Liver (tissue), 9 donors: Measurements from ENCODE around the gene BCAP29. TPM values are rescaled to one million over a fixed set of nuclear protein-coding genes. Genes with fewer than 3 reads are reported as not detected.
A peak's percentile ranks its signal among the peaks of the same experiment; 100 is the strongest.

Source experiments
- DNase-seq: peaks from one replicate; pipeline ENCODE4 v3.0.0-alpha.2; 2017; ENCODE audit warnings: low spot score
- H3K27ac ChIP-seq, 2 donors: one replicate each; pipeline ENCODE4 v1.7.0; 2013; ENCODE audit warnings: inconsistent platforms in 2 of 2, low read length in 2 of 2, control low read depth in 1 of 2, low read depth in 1 of 2, mild to moderate bottlenecking in 1 of 2
- H3K27me3 ChIP-seq, 4 donors: one replicate each; pipeline versions ENCODE4 v1.6.1 to v1.7.0; 2013; ENCODE audit warnings: low read length in 3 of 4, inconsistent platforms in 1 of 4, mild to moderate bottlenecking in 1 of 4, moderate library complexity in 1 of 4; ENCODE audit not compliant: control insufficient read depth in 4 of 4, insufficient read depth in 4 of 4
- H3K36me3 ChIP-seq, 4 donors: one replicate each; pipeline versions ENCODE4 v1.6.1 to v1.7.0; 2013; ENCODE audit warnings: low read length in 3 of 4, mild to moderate bottlenecking in 3 of 4, low read depth in 1 of 4, moderate library complexity in 1 of 4; ENCODE audit not compliant: control insufficient read depth in 4 of 4, insufficient read depth in 3 of 4
- H3K4me1 ChIP-seq, 4 donors: one replicate each; pipeline versions ENCODE4 v1.6.1 to v1.7.0; 2013; ENCODE audit warnings: low read length in 3 of 4, mild to moderate bottlenecking in 3 of 4, moderate library complexity in 1 of 4; ENCODE audit not compliant: control insufficient read depth in 4 of 4, insufficient read depth in 4 of 4
- H3K4me3 ChIP-seq, 3 donors: one replicate each; pipeline versions ENCODE4 v1.6.1 to v1.7.0; 2013; ENCODE audit warnings: low read length in 3 of 3, control low read depth in 1 of 3, low read depth in 1 of 3, mild to moderate bottlenecking in 1 of 3
- H3K9ac ChIP-seq, 2 donors: one replicate each; pipeline ENCODE4 v1.7.0; 2013; ENCODE audit warnings: low read length in 2 of 2, mild to moderate bottlenecking in 2 of 2, moderate library complexity in 2 of 2, control low read depth in 1 of 2, low read depth in 1 of 2
- H3K9me3 ChIP-seq, 4 donors: one replicate each; pipeline versions ENCODE4 v1.6.1 to v1.7.0; 2013; ENCODE audit warnings: low read length in 3 of 4; ENCODE audit not compliant: control insufficient read depth in 4 of 4
- EGR1 ChIP-seq, 2 donors: IDR thresholded peaks; 2 replicates each; pipeline ENCODE4 v1.6.1; 2016 to 2018; ENCODE audit warnings: antibody characterized with exemption in 2 of 2, low read depth in 2 of 2
- FOXA1 ChIP-seq: IDR thresholded peaks from 2 replicates; pipeline ENCODE4 v1.6.1; 2016; ENCODE audit warnings: antibody characterized with exemption
- FOXA2 ChIP-seq: IDR thresholded peaks from 2 replicates; pipeline ENCODE4 v1.6.1; 2016; ENCODE audit warnings: antibody characterized with exemption
- GABPA ChIP-seq, 2 donors: IDR thresholded peaks in 1 of 2; conservative IDR thresholded peaks in 1 of 2; 2 replicates each; pipeline ENCODE4 v1.6.1; 2016; ENCODE audit warnings: antibody characterized with exemption in 2 of 2, mild to moderate bottlenecking in 1 of 2, moderate library complexity in 1 of 2
- HNF4A ChIP-seq, 2 donors: conservative IDR thresholded peaks; 2 replicates each; pipeline ENCODE4 v1.6.1; 2016; ENCODE audit warnings: antibody characterized with exemption in 2 of 2, mild to moderate bottlenecking in 2 of 2
- HNF4G ChIP-seq: IDR thresholded peaks from 2 replicates; pipeline ENCODE4 v1.6.1; 2016; ENCODE audit warnings: antibody characterized with exemption
- JUND ChIP-seq, 2 donors: IDR thresholded peaks; 2 replicates each; pipeline ENCODE4 v1.6.1; 2016; ENCODE audit warnings: antibody characterized with exemption in 2 of 2
- NR2F2 ChIP-seq: IDR thresholded peaks from 2 replicates; pipeline ENCODE4 v1.6.1; 2016; ENCODE audit warnings: antibody characterized with exemption
- RXRA ChIP-seq, 2 donors: IDR thresholded peaks; 2 replicates each; pipeline ENCODE4 v1.6.1; 2017 to 2018; ENCODE audit warnings: antibody characterized with exemption in 2 of 2, mild to moderate bottlenecking in 1 of 2
- SP1 ChIP-seq: IDR thresholded peaks from 2 replicates; pipeline ENCODE4 v1.6.1; 2018; ENCODE audit warnings: antibody characterized with exemption, mild to moderate bottlenecking
- TAF1 ChIP-seq: conservative IDR thresholded peaks from 2 replicates; pipeline ENCODE4 v1.6.1; 2016; ENCODE audit warnings: antibody characterized with exemption, mild to moderate bottlenecking
- YY1 ChIP-seq: IDR thresholded peaks from 2 replicates; pipeline ENCODE4 v1.6.1; 2016; ENCODE audit warnings: antibody characterized with exemption, mild to moderate bottlenecking
- WGBS: extraction: QIAGEN DNeasy Blood & Tissue Kit; methylation state at CpG from one replicate; pipeline ENCODE4 v1.1.7; 2013; 5-methylcytosine and 5-hydroxymethylcytosine counted together
- polyA plus RNA-seq, 2 donors: library from polyadenylated mRNA; stranded (reverse) in 1 of 2; unstranded in 1 of 2; fragments of 200-250 nt in 1 of 2; fragments of >200 nt in 1 of 2; fragmentation: Nextera tagmentation in 1 of 2; extraction: Ambion mirVana in 1 of 2; gene quantifications; one replicate each; pipeline versions ENCODE4 v1.2.1 to v1.2.3, GENCODE V29; 2013 to 2015
- total RNA-seq, 2 donors: library from RNA; depleted of rRNA; stranded (reverse); fragments of >200 nt; gene quantifications; one replicate each; pipeline ENCODE4 v1.2.3, GENCODE V29; 2014
- TF ChIP-seq, protein P1 (sequence below): IDR thresholded peaks from 2 replicates; pipeline ENCODE4 v1.6.1; 2016; ENCODE audit warnings: antibody characterized with exemption
- TF ChIP-seq, protein P2 (sequence below): fragments of 150-350 bp; IDR thresholded peaks from 2 replicates; pipeline ENCODE4 v1.5.1; 2017; ENCODE audit warnings: improper control_type of control experiment, low read depth, low read length; ENCODE audit not compliant: missing input control
- TF ChIP-seq, protein P3 (sequence below): IDR thresholded peaks from 2 replicates; pipeline ENCODE4 v1.6.1; 2016; ENCODE audit warnings: antibody characterized with exemption, mild to moderate bottlenecking
- donor health status: healthy.
- donor health status: healthy.
- donor health status: healthy.
- donor health status: healthy.
- donor health status: healthy.

The BCAP29 gene
- total and polyA plus RNA-seq, 4 donors: 19.5 to 77.7 (median 36.9) TPM

DNA sequence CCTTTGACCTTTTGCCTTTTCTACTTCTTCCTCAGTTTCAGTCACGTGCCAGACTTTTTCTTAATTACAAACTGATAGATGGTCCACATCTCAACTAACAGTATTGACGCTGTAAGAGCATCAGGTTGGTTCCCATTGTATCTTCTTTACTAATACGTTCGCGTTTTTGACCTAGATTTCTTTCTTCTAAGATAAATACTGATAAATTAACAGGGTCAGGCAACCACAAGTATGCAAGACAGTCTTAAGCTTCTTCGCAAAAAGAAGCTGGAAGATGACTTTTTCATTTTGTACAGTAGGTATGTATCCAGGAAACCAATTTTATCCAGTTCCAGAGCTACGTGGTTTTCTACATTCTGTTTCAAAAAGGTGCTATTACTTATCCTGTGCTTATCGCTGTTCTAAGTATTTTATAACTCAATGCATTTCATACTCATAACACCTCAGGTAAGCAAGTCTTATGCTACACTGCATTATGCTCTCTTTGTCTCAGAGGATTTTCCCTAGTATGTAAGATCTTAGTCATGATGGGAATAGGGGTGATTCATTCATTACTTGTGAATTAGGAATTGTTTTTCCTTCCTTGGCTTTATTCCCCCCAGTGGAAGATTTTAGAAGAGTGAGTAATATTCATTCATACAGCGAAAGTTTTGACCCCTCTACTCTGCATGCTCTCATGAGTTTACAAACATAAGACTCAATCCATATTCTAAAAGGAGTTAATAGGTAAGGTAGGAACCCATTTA, 15.3 kb upstream of the BCAP29 start:
- Histone ChIP-seq H3K4me1 (peaks cover 0 to 20% (median 13%) of the 10 kb centered on the region in 4 donors), H3K9ac (peak overlapping the region; percentile 39 to 84), H3K27me3 (no peaks in the 10 kb centered on the region), H3K4me3 (peak overlapping the region; percentile 93 to 95 (median 95)), H3K27ac (peak overlapping the region; percentile 89 to 90), H3K9me3 (no peaks in the 10 kb centered on the region), H3K36me3 (no peaks in the 10 kb centered on the region)
- WGBS: 51% methylated on average over 9 of the region's 9 CpGs
- TF ChIP-seq TAF1: no peak
- peak; percentile 69 for TF ChIP-seq NR2F2
- no peak for DNase-seq

DNA sequence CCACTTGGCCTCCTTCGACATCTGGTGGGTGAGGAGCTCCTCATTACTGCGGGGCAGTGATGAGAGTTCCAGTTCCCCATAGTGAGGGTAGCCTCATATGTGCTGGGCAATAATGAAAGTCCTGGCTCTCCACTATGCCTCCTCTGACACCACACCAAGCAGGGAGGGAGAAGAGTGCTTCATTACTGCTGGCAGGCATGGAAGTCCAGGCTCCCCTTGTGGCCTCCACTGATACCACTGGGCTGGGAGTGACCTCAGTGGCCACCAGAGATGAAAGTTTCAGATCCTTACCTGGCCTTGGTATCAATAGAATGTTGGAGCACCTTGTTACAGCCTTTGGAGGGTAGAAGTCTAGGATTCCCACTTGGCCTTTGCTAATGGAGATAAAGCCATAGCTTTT, 9.7 kb upstream of the BCAP29 start:
- H3K36me3 ChIP-seq: peaks cover 0 to 14% (median 5%) of the 10 kb centered on the region in 4 donors
- no peaks in the 10 kb centered on the region for H3K4me1 ChIP-seq
- no peaks in the 10 kb centered on the region for H3K9me3 ChIP-seq
- TF ChIP-seq GABPA (IDR thresholded peaks at IDR 0.05 in 1 of 2, conservative IDR thresholded peaks at IDR 0.05 in 1 of 2): no peak
- TF ChIP-seq JUND (IDR thresholded peaks at IDR 0.05): no peak
- TF ChIP-seq, protein P1, sequence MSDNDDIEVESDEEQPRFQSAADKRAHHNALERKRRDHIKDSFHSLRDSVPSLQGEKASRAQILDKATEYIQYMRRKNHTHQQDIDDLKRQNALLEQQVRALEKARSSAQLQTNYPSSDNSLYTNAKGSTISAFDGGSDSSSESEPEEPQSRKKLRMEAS: no peak
- no peak overlapping the region for H3K4me3 ChIP-seq
- no peak for DNase-seq
- H3K27ac ChIP-seq: no peak overlapping the region
- WGBS: 99% methylated on average over 2 of the region's 2 CpGs
- no peaks in the 10 kb centered on the region for H3K27me3 ChIP-seq
- H3K9ac ChIP-seq: no peak overlapping the region

DNA sequence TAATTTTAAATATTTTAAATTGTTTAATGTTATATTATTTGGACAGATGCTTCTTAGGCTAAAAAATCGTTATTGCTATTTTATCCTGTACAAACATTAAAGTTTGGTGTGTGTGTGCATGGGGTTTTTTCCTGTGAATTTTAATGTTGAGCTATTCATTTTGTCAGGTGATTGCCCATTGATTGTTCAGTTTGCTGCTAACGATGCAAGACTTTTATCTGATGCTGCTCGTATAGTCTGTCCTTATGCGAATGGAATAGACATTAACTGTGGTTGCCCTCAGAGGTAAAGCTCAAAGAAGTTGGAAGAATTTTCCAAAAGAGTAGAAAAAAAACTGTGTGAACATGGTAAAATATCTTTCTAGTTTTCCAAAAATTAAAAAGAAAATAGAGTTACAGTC, 6.5 kb upstream of the BCAP29 start:
- Histone ChIP-seq H3K27me3 (no peaks in the 10 kb centered on the region), H3K9ac (no peak overlapping the region), H3K9me3 (no peaks in the 10 kb centered on the region), H3K27ac (no peak overlapping the region), H3K36me3 (peaks cover 0 to 17% (median 5%) of the 10 kb centered on the region in 4 donors), H3K4me1 (no peaks in the 10 kb centered on the region), H3K4me3 (no peak overlapping the region)
- no peak for DNase-seq
- TF ChIP-seq, protein P1: no peak
- no peak for TF ChIP-seq HNF4A (conservative IDR thresholded peaks at IDR 0.05)
- TF ChIP-seq RXRA (IDR thresholded peaks at IDR 0.05): no peak
- TF ChIP-seq, protein P2, sequence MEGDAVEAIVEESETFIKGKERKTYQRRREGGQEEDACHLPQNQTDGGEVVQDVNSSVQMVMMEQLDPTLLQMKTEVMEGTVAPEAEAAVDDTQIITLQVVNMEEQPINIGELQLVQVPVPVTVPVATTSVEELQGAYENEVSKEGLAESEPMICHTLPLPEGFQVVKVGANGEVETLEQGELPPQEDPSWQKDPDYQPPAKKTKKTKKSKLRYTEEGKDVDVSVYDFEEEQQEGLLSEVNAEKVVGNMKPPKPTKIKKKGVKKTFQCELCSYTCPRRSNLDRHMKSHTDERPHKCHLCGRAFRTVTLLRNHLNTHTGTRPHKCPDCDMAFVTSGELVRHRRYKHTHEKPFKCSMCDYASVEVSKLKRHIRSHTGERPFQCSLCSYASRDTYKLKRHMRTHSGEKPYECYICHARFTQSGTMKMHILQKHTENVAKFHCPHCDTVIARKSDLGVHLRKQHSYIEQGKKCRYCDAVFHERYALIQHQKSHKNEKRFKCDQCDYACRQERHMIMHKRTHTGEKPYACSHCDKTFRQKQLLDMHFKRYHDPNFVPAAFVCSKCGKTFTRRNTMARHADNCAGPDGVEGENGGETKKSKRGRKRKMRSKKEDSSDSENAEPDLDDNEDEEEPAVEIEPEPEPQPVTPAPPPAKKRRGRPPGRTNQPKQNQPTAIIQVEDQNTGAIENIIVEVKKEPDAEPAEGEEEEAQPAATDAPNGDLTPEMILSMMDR: no peak
- no peak for TF ChIP-seq JUND (IDR thresholded peaks at IDR 0.05)
- TF ChIP-seq, protein P3, sequence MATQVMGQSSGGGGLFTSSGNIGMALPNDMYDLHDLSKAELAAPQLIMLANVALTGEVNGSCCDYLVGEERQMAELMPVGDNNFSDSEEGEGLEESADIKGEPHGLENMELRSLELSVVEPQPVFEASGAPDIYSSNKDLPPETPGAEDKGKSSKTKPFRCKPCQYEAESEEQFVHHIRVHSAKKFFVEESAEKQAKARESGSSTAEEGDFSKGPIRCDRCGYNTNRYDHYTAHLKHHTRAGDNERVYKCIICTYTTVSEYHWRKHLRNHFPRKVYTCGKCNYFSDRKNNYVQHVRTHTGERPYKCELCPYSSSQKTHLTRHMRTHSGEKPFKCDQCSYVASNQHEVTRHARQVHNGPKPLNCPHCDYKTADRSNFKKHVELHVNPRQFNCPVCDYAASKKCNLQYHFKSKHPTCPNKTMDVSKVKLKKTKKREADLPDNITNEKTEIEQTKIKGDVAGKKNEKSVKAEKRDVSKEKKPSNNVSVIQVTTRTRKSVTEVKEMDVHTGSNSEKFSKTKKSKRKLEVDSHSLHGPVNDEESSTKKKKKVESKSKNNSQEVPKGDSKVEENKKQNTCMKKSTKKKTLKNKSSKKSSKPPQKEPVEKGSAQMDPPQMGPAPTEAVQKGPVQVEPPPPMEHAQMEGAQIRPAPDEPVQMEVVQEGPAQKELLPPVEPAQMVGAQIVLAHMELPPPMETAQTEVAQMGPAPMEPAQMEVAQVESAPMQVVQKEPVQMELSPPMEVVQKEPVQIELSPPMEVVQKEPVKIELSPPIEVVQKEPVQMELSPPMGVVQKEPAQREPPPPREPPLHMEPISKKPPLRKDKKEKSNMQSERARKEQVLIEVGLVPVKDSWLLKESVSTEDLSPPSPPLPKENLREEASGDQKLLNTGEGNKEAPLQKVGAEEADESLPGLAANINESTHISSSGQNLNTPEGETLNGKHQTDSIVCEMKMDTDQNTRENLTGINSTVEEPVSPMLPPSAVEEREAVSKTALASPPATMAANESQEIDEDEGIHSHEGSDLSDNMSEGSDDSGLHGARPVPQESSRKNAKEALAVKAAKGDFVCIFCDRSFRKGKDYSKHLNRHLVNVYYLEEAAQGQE: no peak
- TF ChIP-seq HNF4G: no peak
- no peak for TF ChIP-seq TAF1
- TF ChIP-seq YY1: no peak
- no peak for TF ChIP-seq SP1
- TF ChIP-seq EGR1 (IDR thresholded peaks at IDR 0.05; ENCODE audit: low read depth in 2 of 2): no peak
- TF ChIP-seq NR2F2: no peak
- TF ChIP-seq FOXA2: no peak
- TF ChIP-seq FOXA1: no peak
- 91% methylated on average over 4 of the region's 4 CpGs for WGBS
